HG03571 (cell line): ENCODE results near the gene PDIK1L.
"Not testable (repeated sequence)": the region's sequence is repeated elsewhere in the genome, so short reads cannot be mapped to it uniquely, and the experiment has no call there.

Experiments
- ATAC-seq: cut with Tn5 transposase; IDR thresholded peaks from one replicate; pipeline ENCODE4 v1.9.1; 2021; ENCODE audit not compliant: unreplicated experiment

PDIK1L gene

GRCh38 chr1:26089125-26089524, 22.5 kb upstream of the PDIK1L start:
- no peak for ATAC-seq

GRCh38 chr1:26090893-26091292, 20.7 kb upstream of the PDIK1L start:
- no peak for ATAC-seq

GRCh38 chr1:26092422-26092821, 19.2 kb upstream of the PDIK1L start:
- no peak for ATAC-seq

GRCh38 chr1:26093569-26093968, 18.1 kb upstream of the PDIK1L start:
- ATAC-seq, result not testable (repeated sequence)

- no peak for ATAC-seq
These were observed 17.5 kb upstream of the PDIK1L start for GRCh38 chr1:26094076-26094669.

GRCh38 chr1:26094677-26095383, 16.8 kb upstream of the PDIK1L start:
- ATAC-seq, result no peak

GRCh38 chr1:26096471-26096870, 15.2 kb upstream of the PDIK1L start:
- ATAC-seq, result no peak

- no peak for ATAC-seq
These were observed 13.9 kb upstream of the PDIK1L start for GRCh38 chr1:26097696-26098095.

GRCh38 chr1:26098602-26099001, 13.0 kb upstream of the PDIK1L start:
- no peak for ATAC-seq

GRCh38 chr1:26099780-26100179, 11.8 kb upstream of the PDIK1L start:
- no peak for ATAC-seq

- not testable (repeated sequence) for ATAC-seq
These were observed 11.4 kb upstream of the PDIK1L start for GRCh38 chr1:26100204-26100603.

- no peak for ATAC-seq
These were observed 9.5 kb upstream of the PDIK1L start for GRCh38 chr1:26102119-26102518.

- no peak for ATAC-seq
These were observed 9.1 kb upstream of the PDIK1L start for GRCh38 chr1:26102526-26102925.

- ATAC-seq, result not testable (repeated sequence)
These were observed 6.4 kb upstream of the PDIK1L start for GRCh38 chr1:26105226-26105548.

- ATAC-seq, result no peak
These were observed 2.1 kb upstream of the PDIK1L start for GRCh38 chr1:26109229-26110164.

- ATAC-seq, result peak; percentile 38
These were observed 694 bp upstream of the PDIK1L start for GRCh38 chr1:26110731-26111529.

GRCh38 chr1:26112407-26112775, 767 bp downstream of the PDIK1L start:
- ATAC-seq, result no peak

GRCh38 chr1:26114165-26114927, 2.7 kb downstream of the PDIK1L start:
- ATAC-seq, result no peak

GRCh38 chr1:26119892-26120608, 8.4 kb downstream of the PDIK1L start:
- ATAC-seq, result no peak
